MCF 10A (cell line): ENCODE data around the gene TCEAL6. TPM values are rescaled to one million over a fixed set of nuclear protein-coding genes. Genes with fewer than 3 reads are reported as not detected.
"Not testable (repeated sequence)": the region's sequence is repeated elsewhere in the genome, so short reads cannot be mapped to it uniquely, and the experiment has no call there.

ENCODE experiments used
- BruUV-seq: library from RNA; stranded (reverse); fragments of 400-500 nt; replicated peaks from 2 replicates; lab custom pipeline; 2021; lab: Mats Ljungman, UMichigan
- CTCF ChIA-PET: fragments of 300-600 bp; sonication (Branson Sonifier 250); formaldehyde crosslinking; extraction: SDS; loops from one replicate; lab custom pipeline; 2021; ENCODE audit warnings: antibody characterized with exemption, inconsistent platforms; lab: Yijun Ruan, JAX
- POLR2A ChIA-PET: fragments of 300-600, 350-650 bp; sonication (Branson Sonifier 250); formaldehyde crosslinking; extraction: SDS; loops from one replicate; lab custom pipeline; 2020; ENCODE audit warnings: antibody characterized with exemption, inconsistent platforms; lab: Yijun Ruan, JAX
- DNase-seq: peaks from one replicate; pipeline ENCODE4 v3.0.0-alpha.2; 2018; ENCODE audit not compliant: unreplicated experiment
- H3K27ac Mint-ChIP-seq: one replicate; pipeline ENCODE4 v1.8.0; 2022; ENCODE audit warnings: mild to moderate bottlenecking, low read depth, mixed read lengths; ENCODE audit not compliant: unreplicated experiment
- H3K27me3 Mint-ChIP-seq: one replicate; pipeline ENCODE4 v1.8.0; 2022; ENCODE audit warnings: mixed read lengths; ENCODE audit not compliant: insufficient read depth, unreplicated experiment
- H3K36me3 Mint-ChIP-seq: one replicate; pipeline ENCODE4 v1.8.0; 2022; ENCODE audit warnings: mild to moderate bottlenecking, moderate library complexity, mixed read lengths; ENCODE audit not compliant: insufficient read depth, unreplicated experiment
- H3K4me1 Mint-ChIP-seq: one replicate; pipeline ENCODE4 v1.8.0; 2022; ENCODE audit warnings: mixed read lengths; ENCODE audit not compliant: insufficient read depth, unreplicated experiment
- H3K4me3 Mint-ChIP-seq: one replicate; pipeline ENCODE4 v1.8.0; 2022; ENCODE audit warnings: mild to moderate bottlenecking, moderate library complexity, mixed read lengths; ENCODE audit not compliant: unreplicated experiment
- H3K9me3 Mint-ChIP-seq: one replicate; pipeline ENCODE4 v1.8.0; 2022; ENCODE audit warnings: mixed read lengths; ENCODE audit not compliant: unreplicated experiment
- CTCF ChIP-seq: fragments of 200-600 bp; IDR thresholded peaks from one replicate; pipeline ENCODE4 v1.8.0; 2022; ENCODE audit warnings: antibody characterized with exemption, mild to moderate bottlenecking; ENCODE audit not compliant: unreplicated experiment
- intact Hi-C: fragments of 100-400 bp; cut with micrococcal nuclease; formaldehyde crosslinking; loops from 2 replicates; pipeline ENCODE4 v1.14.1; 2022
- total RNA-seq: library from RNA; stranded (reverse); gene quantifications from 2 replicates; pipeline ENCODE4 v1.2.3, GENCODE V29; 2022

TCEAL6 gene
- total RNA-seq, 1 experiment from 2014 or later = not detected

GRCh38 chrX:102154900-102155805 is 12.9 kb upstream of the TCEAL6 start:
- no peaks in the 10 kb centered on the region for H3K4me1 Mint-ChIP-seq
- DNase-seq = no peak
- no TSS peak for BruUV-seq
- intact Hi-C loops = no loop called here
- peaks cover 56% of the 10 kb centered on the region for H3K27me3 Mint-ChIP-seq
- ChIA-PET POLR2A (no interaction called here), CTCF (interaction anchor here (1.0 kb wide), 1 partner anchor 9 kb away, joined by 3 read pairs; no protein-coding TSS in a partner anchor)
- H3K4me3 Mint-ChIP-seq = peak overlapping the region; percentile 65
- no peak for TF ChIP-seq CTCF
- H3K9me3 Mint-ChIP-seq = no peaks in the 10 kb centered on the region
- no peak overlapping the region for H3K27ac Mint-ChIP-seq
- no peaks in the 10 kb centered on the region for H3K36me3 Mint-ChIP-seq

- H3K27me3 Mint-ChIP-seq = peaks cover 65% of the 10 kb centered on the region
- H3K4me1 Mint-ChIP-seq = no peaks in the 10 kb centered on the region
- POLR2A ChIA-PET = no interaction called here
- H3K36me3 Mint-ChIP-seq = peaks cover 5% of the 10 kb centered on the region
- CTCF ChIA-PET = interaction anchor here (1.0 kb wide), 1 partner anchor 10 kb away, joined by 3 read pairs; no protein-coding TSS in a partner anchor
- no peak for TF ChIP-seq CTCF
- H3K4me3 Mint-ChIP-seq = no peak overlapping the region
- no peaks in the 10 kb centered on the region for H3K9me3 Mint-ChIP-seq
- DNase-seq = no peak
- H3K27ac Mint-ChIP-seq = no peak overlapping the region
- intact Hi-C loops = no loop called here
- BruUV-seq = no TSS peak
Measured at GRCh38 chrX:102154218-102154860, 12.1 kb upstream of the TCEAL6 start.

GRCh38 chrX:102141631-102142030 is 650 bp downstream of the TCEAL6 start:
- POLR2A ChIA-PET, BruUV-seq, DNase-seq, H3K36me3 Mint-ChIP-seq, H3K9me3 Mint-ChIP-seq, CTCF ChIA-PET, intact Hi-C loops, H3K4me1 Mint-ChIP-seq, H3K4me3 Mint-ChIP-seq, H3K27ac Mint-ChIP-seq: not testable (repeated sequence)
- peaks cover 67% of the 10 kb centered on the region for H3K27me3 Mint-ChIP-seq

- H3K9me3 Mint-ChIP-seq, intact Hi-C loops, H3K27ac Mint-ChIP-seq, H3K4me1 Mint-ChIP-seq, H3K4me3 Mint-ChIP-seq, H3K36me3 Mint-ChIP-seq, DNase-seq, BruUV-seq, POLR2A ChIA-PET, CTCF ChIA-PET: not testable (repeated sequence)
- peaks cover 74% of the 10 kb centered on the region for H3K27me3 Mint-ChIP-seq
Measured at GRCh38 chrX:102140876-102141275, 1.4 kb downstream of the TCEAL6 start.

- H3K27me3 Mint-ChIP-seq = peaks cover 78% of the 10 kb centered on the region
- POLR2A ChIA-PET = interaction anchor here (0.6 kb wide), 1 partner anchor 13 kb away, joined by 4 read pairs; no protein-coding TSS in a partner anchor
- no peak for TF ChIP-seq CTCF
- H3K36me3 Mint-ChIP-seq = no peaks in the 10 kb centered on the region
- BruUV-seq = no TSS peak
- no peak overlapping the region for H3K27ac Mint-ChIP-seq
- intact Hi-C loops = no loop called here
- H3K9me3 Mint-ChIP-seq = no peaks in the 10 kb centered on the region
- CTCF ChIA-PET = interaction anchor here (0.7 kb wide), 1 partner anchor 15 kb away, joined by 3 read pairs; no protein-coding TSS in a partner anchor
- no peaks in the 10 kb centered on the region for H3K4me1 Mint-ChIP-seq
- H3K4me3 Mint-ChIP-seq = no peak overlapping the region
- DNase-seq = peak; percentile 5
Measured at GRCh38 chrX:102138064-102138463, 4.2 kb downstream of the TCEAL6 start.
